ENCODE measurements around the gene PDE11A. TPM values are rescaled to one million over a fixed set of nuclear protein-coding genes. Genes with fewer than 3 reads are reported as not detected.

PDE11A gene
- total and polyA plus RNA-seq, 4 experiments from 2014 or later, result not detected

DNA sequence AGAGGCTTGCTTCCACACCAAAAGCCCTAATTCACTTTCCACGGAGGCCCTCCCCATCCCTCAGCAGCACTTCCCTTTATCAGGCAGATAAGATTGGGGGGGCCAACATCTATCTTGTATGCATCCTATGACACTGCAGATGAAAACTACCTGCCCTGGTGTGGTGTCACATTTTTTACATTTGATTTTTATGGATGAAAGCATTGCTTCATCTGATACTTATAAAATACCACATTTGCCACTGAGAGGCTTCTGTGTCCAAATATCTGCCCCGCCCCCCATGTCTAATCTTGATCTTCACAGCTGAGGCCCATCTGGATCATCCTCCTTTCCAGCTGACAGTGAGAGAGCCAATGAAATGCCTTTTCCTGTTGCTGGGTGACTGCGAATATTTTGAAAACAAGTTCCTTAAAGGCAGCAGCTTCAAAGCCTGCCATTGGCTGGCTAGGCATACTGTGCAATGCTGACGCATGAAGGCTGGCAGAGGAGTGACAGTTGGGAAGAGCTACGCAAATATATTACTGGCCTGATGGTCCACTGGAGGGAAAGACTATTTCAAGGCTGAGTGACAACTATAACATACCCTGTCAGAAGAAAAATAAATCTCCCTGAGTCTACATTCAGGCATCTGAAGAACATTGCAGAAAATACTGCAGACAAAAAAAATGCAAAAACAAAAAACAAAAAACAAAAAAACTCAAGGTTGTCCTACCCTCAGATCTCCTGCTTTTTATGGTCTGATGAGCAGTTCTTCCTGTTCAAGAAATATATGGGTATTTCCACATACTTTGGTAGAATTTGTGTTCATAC, 318.7 kb downstream of the PDE11A start:
- H3K36me3 ChIP-seq (ENCODE audit: insufficient read depth, low read length), result no peaks in the 10 kb centered on the region
- no peak overlapping the region for H3K4me3 ChIP-seq (ENCODE audit: low read length in 2 of 2)
- no peaks in the 10 kb centered on the region for H3K27me3 ChIP-seq (ENCODE audit: insufficient read depth, low read length)
- CTCF ChIA-PET (ENCODE audit: partially characterized antibody), result interaction anchor here (1.0 to 6.5 kb wide), 3 partner anchors 9 to 419 kb away, joined by 4 to 47 read pairs (median 4); no protein-coding TSS in a partner anchor
- intact Hi-C loops (cut with micrococcal nuclease), result no loop called here
- POLR2A ChIA-PET (ENCODE audit: partially characterized antibody), result no interaction called here
- DNase-seq, result peak; percentile 22 to 78 (median 28)
- peaks cover 7 to 14% of the 10 kb centered on the region in 2 donors for H3K27me3 Mint-ChIP-seq
- no peaks in the 10 kb centered on the region for H3K36me3 Mint-ChIP-seq
- no peaks in the 10 kb centered on the region for H3K4me1 ChIP-seq (ENCODE audit: insufficient read depth, low read length)
- no peaks in the 10 kb centered on the region for H3K9me3 Mint-ChIP-seq
- H3K4me1 Mint-ChIP-seq, result peaks cover 0 to 10% (median 4%) of the 10 kb centered on the region in 4 donors
- no peak overlapping the region for H3K27ac ChIP-seq (ENCODE audit: low read depth, low read length)
- peak overlapping the region in 5 of 7 donors; percentile 32 to 76 (median 51) for H3K27ac Mint-ChIP-seq
- H3K9me3 ChIP-seq (ENCODE audit: control insufficient read depth in 1 of 2, low read length in 2 of 2), result no peaks in the 10 kb centered on the region
- H3K4me3 Mint-ChIP-seq, result peak overlapping the region in 1 of 8 donors; percentile 6

- intact Hi-C loops (cut with micrococcal nuclease), result no loop called here
- POLR2A ChIA-PET (ENCODE audit: partially characterized antibody), result no interaction called here
Observed at GRCh38 chr2:177748360-177748759, 324.2 kb downstream of the PDE11A start.

GRCh38 chr2:177747384-177747783, 325.2 kb downstream of the PDE11A start:
- H3K36me3 Mint-ChIP-seq, result no peaks in the 10 kb centered on the region
- no peak for DNase-seq
- Histone ChIP-seq H3K36me3 (ENCODE audit: insufficient read depth, low read length) (no peaks in the 10 kb centered on the region), H3K9me3 (ENCODE audit: control insufficient read depth in 1 of 2, low read length in 2 of 2) (no peaks in the 10 kb centered on the region), H3K4me3 (ENCODE audit: low read length in 2 of 2) (no peak overlapping the region), H3K27ac (ENCODE audit: low read depth, low read length) (no peak overlapping the region), H3K27me3 (ENCODE audit: insufficient read depth, low read length) (no peaks in the 10 kb centered on the region), H3K4me1 (ENCODE audit: insufficient read depth, low read length) (no peaks in the 10 kb centered on the region)
- CTCF ChIA-PET (ENCODE audit: partially characterized antibody), result no interaction called here
- no peak overlapping the region for H3K27ac Mint-ChIP-seq
- H3K4me1 Mint-ChIP-seq, result no peaks in the 10 kb centered on the region
- peaks cover 3 to 10% of the 10 kb centered on the region in 2 donors for H3K27me3 Mint-ChIP-seq
- intact Hi-C loops (cut with micrococcal nuclease), result no loop called here
- H3K4me3 Mint-ChIP-seq, result no peak overlapping the region
- no peaks in the 10 kb centered on the region for H3K9me3 Mint-ChIP-seq
- POLR2A ChIA-PET (ENCODE audit: partially characterized antibody), result no interaction called here

More at GRCh38 chr2:177748360-177748759, 324.2 kb downstream of the PDE11A start:
- no peaks in the 10 kb centered on the region for H3K9me3 ChIP-seq (ENCODE audit: control insufficient read depth in 1 of 2, low read length in 2 of 2)
- H3K4me1 Mint-ChIP-seq, result no peaks in the 10 kb centered on the region
- H3K4me1 ChIP-seq (ENCODE audit: insufficient read depth, low read length), result no peaks in the 10 kb centered on the region
- no peak overlapping the region for H3K4me3 Mint-ChIP-seq
- H3K27ac Mint-ChIP-seq, result no peak overlapping the region
- CTCF ChIA-PET (ENCODE audit: partially characterized antibody), result no interaction called here
- no peak for DNase-seq
- H3K36me3 Mint-ChIP-seq, result no peaks in the 10 kb centered on the region
- peaks cover 0 to 10% of the 10 kb centered on the region in 2 donors for H3K27me3 Mint-ChIP-seq
- no peaks in the 10 kb centered on the region for H3K27me3 ChIP-seq (ENCODE audit: insufficient read depth, low read length)
- H3K36me3 ChIP-seq (ENCODE audit: insufficient read depth, low read length), result no peaks in the 10 kb centered on the region
- H3K9me3 Mint-ChIP-seq, result no peaks in the 10 kb centered on the region
- no peak overlapping the region for H3K27ac ChIP-seq (ENCODE audit: low read depth, low read length)
- no peak overlapping the region for H3K4me3 ChIP-seq (ENCODE audit: low read length in 2 of 2)

- Histone ChIP-seq H3K27me3 (ENCODE audit: insufficient read depth, low read length) (no peaks in the 10 kb centered on the region), H3K4me1 (ENCODE audit: insufficient read depth, low read length) (no peaks in the 10 kb centered on the region), H3K4me3 (ENCODE audit: low read length in 2 of 2) (no peak overlapping the region), H3K9me3 (ENCODE audit: control insufficient read depth in 1 of 2, low read length in 2 of 2) (no peaks in the 10 kb centered on the region), H3K27ac (ENCODE audit: low read depth, low read length) (no peak overlapping the region), H3K36me3 (ENCODE audit: insufficient read depth, low read length) (no peaks in the 10 kb centered on the region)
- Mint-ChIP-seq H3K4me3 (no peak overlapping the region), H3K9me3 (no peaks in the 10 kb centered on the region), H3K4me1 (no peaks in the 10 kb centered on the region), H3K36me3 (no peaks in the 10 kb centered on the region), H3K27ac (no peak overlapping the region), H3K27me3 (peaks cover 3 to 7% of the 10 kb centered on the region in 2 donors)
- intact Hi-C loops (cut with micrococcal nuclease), result no loop called here
- CTCF ChIA-PET (ENCODE audit: partially characterized antibody), result no interaction called here
- no peak for DNase-seq
- POLR2A ChIA-PET (ENCODE audit: partially characterized antibody), result no interaction called here
Observed at GRCh38 chr2:177746358-177746757, 326.2 kb downstream of the PDE11A start.

- intact Hi-C loops (cut with micrococcal nuclease), result no loop called here
- CTCF ChIA-PET (ENCODE audit: partially characterized antibody), result no interaction called here
- POLR2A ChIA-PET (ENCODE audit: partially characterized antibody), result no interaction called here
Observed at GRCh38 chr2:177745531-177745930, 327.0 kb downstream of the PDE11A start.

DNA sequence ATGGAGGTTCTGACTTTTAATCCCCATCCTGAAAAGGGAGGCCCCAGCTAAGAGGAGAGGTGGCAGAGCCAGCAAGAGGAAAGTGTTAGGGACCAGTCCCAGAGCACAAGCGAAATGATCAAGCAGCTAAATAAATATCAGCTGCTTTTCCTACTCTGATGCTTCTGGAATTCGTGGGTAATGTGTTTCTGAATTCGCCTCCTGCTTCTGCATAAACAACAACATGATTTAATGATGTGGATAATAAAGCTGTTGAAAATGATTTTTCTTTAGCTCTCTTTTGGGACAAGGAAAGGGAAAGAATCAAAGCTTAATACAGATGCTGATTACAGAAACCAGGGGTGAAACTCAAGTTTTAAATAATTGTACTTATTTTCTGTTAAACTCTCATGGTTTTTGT, 329.7 kb downstream of the PDE11A start:
- H3K9me3 ChIP-seq (ENCODE audit: control insufficient read depth in 1 of 2, low read length in 2 of 2), result no peaks in the 10 kb centered on the region
- POLR2A ChIA-PET (ENCODE audit: partially characterized antibody), result no interaction called here
- no peak overlapping the region for H3K27ac Mint-ChIP-seq
- no peak for DNase-seq
- no peaks in the 10 kb centered on the region for H3K4me1 Mint-ChIP-seq
- H3K36me3 Mint-ChIP-seq, result no peaks in the 10 kb centered on the region
- intact Hi-C loops (cut with micrococcal nuclease), result no loop called here
- peaks cover 8 to 13% of the 10 kb centered on the region in 2 donors for H3K27me3 Mint-ChIP-seq
- H3K9me3 Mint-ChIP-seq, result no peaks in the 10 kb centered on the region
- no peaks in the 10 kb centered on the region for H3K36me3 ChIP-seq (ENCODE audit: insufficient read depth, low read length)
- no peak overlapping the region for H3K27ac ChIP-seq (ENCODE audit: low read depth, low read length)
- H3K27me3 ChIP-seq (ENCODE audit: insufficient read depth, low read length), result no peaks in the 10 kb centered on the region
- no peak overlapping the region for H3K4me3 ChIP-seq (ENCODE audit: low read length in 2 of 2)
- H3K4me3 Mint-ChIP-seq, result no peak overlapping the region
- no peaks in the 10 kb centered on the region for H3K4me1 ChIP-seq (ENCODE audit: insufficient read depth, low read length)
- CTCF ChIA-PET (ENCODE audit: partially characterized antibody), result interaction anchor here (1.3 to 1.6 kb wide), 2 partner anchors 20 to 31 kb away, joined by 5 to 6 read pairs; no protein-coding TSS in a partner anchor

More at GRCh38 chr2:177745531-177745930, 327.0 kb downstream of the PDE11A start:
- Histone ChIP-seq H3K36me3 (ENCODE audit: insufficient read depth, low read length) (no peaks in the 10 kb centered on the region), H3K27me3 (ENCODE audit: insufficient read depth, low read length) (no peaks in the 10 kb centered on the region), H3K27ac (ENCODE audit: low read depth, low read length) (no peak overlapping the region), H3K4me3 (ENCODE audit: low read length in 2 of 2) (no peak overlapping the region), H3K4me1 (ENCODE audit: insufficient read depth, low read length) (no peaks in the 10 kb centered on the region), H3K9me3 (ENCODE audit: control insufficient read depth in 1 of 2, low read length in 2 of 2) (no peaks in the 10 kb centered on the region)
- Mint-ChIP-seq H3K36me3 (no peaks in the 10 kb centered on the region), H3K4me1 (no peaks in the 10 kb centered on the region), H3K9me3 (no peaks in the 10 kb centered on the region), H3K27me3 (peaks cover 4 to 8% of the 10 kb centered on the region in 2 donors), H3K27ac (no peak overlapping the region), H3K4me3 (no peak overlapping the region)
- DNase-seq, result no peak

DNA sequence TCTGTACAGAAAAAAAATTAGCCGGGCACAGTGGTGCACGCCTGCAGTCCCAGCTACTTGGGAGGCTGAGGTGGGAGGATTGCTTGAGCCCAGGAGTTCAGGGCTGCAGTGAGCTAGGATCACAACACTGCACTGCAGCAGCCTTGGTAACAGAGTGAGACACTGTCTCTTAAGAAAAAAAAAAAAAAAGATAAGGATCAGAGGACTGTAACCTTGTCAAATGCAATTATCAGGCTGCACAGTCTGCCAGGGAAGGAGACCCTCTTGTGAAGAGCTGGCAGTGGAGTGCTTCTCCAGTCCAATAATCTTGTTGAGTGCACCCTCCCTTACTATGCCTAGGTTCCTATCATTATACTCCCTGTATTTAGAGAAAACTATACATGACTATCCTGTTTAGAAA, 330.7 kb downstream of the PDE11A start:
- Histone ChIP-seq H3K27ac (ENCODE audit: low read depth, low read length) (no peak overlapping the region), H3K36me3 (ENCODE audit: insufficient read depth, low read length) (no peaks in the 10 kb centered on the region), H3K4me1 (ENCODE audit: insufficient read depth, low read length) (no peaks in the 10 kb centered on the region), H3K27me3 (ENCODE audit: insufficient read depth, low read length) (no peaks in the 10 kb centered on the region), H3K9me3 (ENCODE audit: control insufficient read depth in 1 of 2, low read length in 2 of 2) (no peaks in the 10 kb centered on the region), H3K4me3 (ENCODE audit: low read length in 2 of 2) (no peak overlapping the region)
- H3K4me3 Mint-ChIP-seq, result no peak overlapping the region
- H3K27me3 Mint-ChIP-seq, result peaks cover 8 to 13% of the 10 kb centered on the region in 2 donors
- H3K36me3 Mint-ChIP-seq, result no peaks in the 10 kb centered on the region
- no peaks in the 10 kb centered on the region for H3K9me3 Mint-ChIP-seq
- no peak for DNase-seq
- no peak overlapping the region for H3K27ac Mint-ChIP-seq
- no peaks in the 10 kb centered on the region for H3K4me1 Mint-ChIP-seq
- intact Hi-C loops (cut with micrococcal nuclease), result no loop called here
- ChIA-PET POLR2A (ENCODE audit: partially characterized antibody) (no interaction called here), CTCF (ENCODE audit: partially characterized antibody) (interaction anchor here (1.6 kb wide), 1 partner anchor 21 kb away, joined by 6 read pairs; no protein-coding TSS in a partner anchor)
